Activated CD8-positive, alpha-beta memory T cell treated with anti-CD3 and anti-CD28 coated beads, Interleukin-2, amount 50 U/mL, for 1 hour (primary cell): Measurements from ENCODE around the gene CHML.
"Not testable (repeated sequence)": the region's sequence is repeated elsewhere in the genome, so short reads cannot be mapped to it uniquely, and the experiment has no call there.

Source experiments
- DNase-seq: peaks from one replicate; pipeline ENCODE4 v3.0.0-alpha.2; 2020; ENCODE audit errors: extremely low read depth

CHML gene

GRCh38 chr1:241640149-241640866 lies at the start of gene CHML, which contains the start of gene OPN3:
Gene CHML, minus strand, starts transcription at chr1:241640369. Its CDS starts 4,603 bp downstream, at chr1:241635766.
Gene OPN3, minus strand, starts transcription at chr1:241640369. Its CDS starts 115 bp downstream, at chr1:241640254.
- DNase-seq: peak; percentile 54

- no peak for DNase-seq
Observed at GRCh38 chr1:241688940-241689368, 48.8 kb upstream of the CHML start.

- no peak for DNase-seq
Observed at GRCh38 chr1:241684108-241684507, 43.9 kb upstream of the CHML start.

GRCh38 chr1:241682921-241683320 lies 42.8 kb upstream of the CHML start:
- no peak for DNase-seq

GRCh38 chr1:241681861-241682448 lies 41.8 kb upstream of the CHML start:
- not testable (repeated sequence) for DNase-seq

GRCh38 chr1:241679961-241680360 lies 39.8 kb upstream of the CHML start:
- DNase-seq: no peak

- DNase-seq: no peak
Observed at GRCh38 chr1:241679404-241679803, 39.2 kb upstream of the CHML start.

GRCh38 chr1:241678536-241678935 lies 38.4 kb upstream of the CHML start:
- no peak for DNase-seq

GRCh38 chr1:241677201-241677600 lies 37.0 kb upstream of the CHML start:
- DNase-seq: peak; percentile 8

GRCh38 chr1:241675983-241676382 lies 35.8 kb upstream of the CHML start:
- no peak for DNase-seq

- no peak for DNase-seq
Observed at GRCh38 chr1:241674805-241675384, 34.7 kb upstream of the CHML start.

GRCh38 chr1:241672301-241672700 lies 32.1 kb upstream of the CHML start:
- DNase-seq: no peak

GRCh38 chr1:241666419-241666818 lies 26.2 kb upstream of the CHML start:
- DNase-seq: no peak

- no peak for DNase-seq
Observed at GRCh38 chr1:241660424-241660972, 20.3 kb upstream of the CHML start.

GRCh38 chr1:241659016-241659415 lies 18.8 kb upstream of the CHML start:
- DNase-seq: not testable (repeated sequence)

- DNase-seq: no peak
Observed at GRCh38 chr1:241658081-241658793, 18.1 kb upstream of the CHML start.

- no peak for DNase-seq
Observed at GRCh38 chr1:241654641-241655040, 14.5 kb upstream of the CHML start.

- no peak for DNase-seq
Observed at GRCh38 chr1:241654019-241654418, 13.8 kb upstream of the CHML start.

- no peak for DNase-seq
Observed at GRCh38 chr1:241652012-241652411, 11.8 kb upstream of the CHML start, which contains the start of gene WDR64. Gene WDR64, plus strand, starts transcription at chr1:241652281. Its CDS starts 204 bp downstream, at chr1:241652485.

GRCh38 chr1:241648159-241648558 lies 8.0 kb upstream of the CHML start:
- no peak for DNase-seq

- DNase-seq: no peak
Observed at GRCh38 chr1:241647658-241648057, 7.5 kb upstream of the CHML start.

GRCh38 chr1:241646201-241646600 lies 6.0 kb upstream of the CHML start:
- DNase-seq: no peak
